Naive thymus-derived CD4-positive, alpha-beta T cell (primary cell): ENCODE data around the gene CCT6B. TPM values are rescaled to one million over a fixed set of nuclear protein-coding genes. Genes with fewer than 3 reads are reported as not detected.

Experiments used
- ATAC-seq: fragments of 150-1000 bp; cut with Tn5 transposase; 2 replicates; pipeline ENCODE4 v1.10.0; 2021; ENCODE audit warnings: mild to moderate bottlenecking, moderate library complexity
- CTCF ChIA-PET: fragments of 350-600 bp; sonication (Branson Sonifier 250); formaldehyde crosslinking; loops from one replicate; lab custom pipeline; 2021; ENCODE audit warnings: antibody characterized with exemption; lab: Charles Lee
- POLR2A ChIA-PET: fragments of 350-600 bp; sonication (Branson Sonifier 250); formaldehyde crosslinking; loops from one replicate; lab custom pipeline; 2021; ENCODE audit warnings: antibody characterized with exemption, inconsistent platforms; lab: Charles Lee
- DNase-seq, 9 donors: peaks; one replicate each; pipeline versions ENCODE4 v3.0.0 to v3.0.0-alpha.2; 2020 to 2022; ENCODE audit warnings: mixed read lengths in 1 of 9
- H3K27ac ChIP-seq: one replicate; pipeline ENCODE4 v1.7.0; 2013; ENCODE audit warnings: mild to moderate bottlenecking, low read depth, low read length, moderate library complexity
- H3K27me3 ChIP-seq, 2 donors: one replicate each; pipeline ENCODE4 v1.7.0; 2013; ENCODE audit warnings: low read length in 2 of 2, mild to moderate bottlenecking in 2 of 2, moderate library complexity in 2 of 2; ENCODE audit not compliant: control insufficient read depth in 2 of 2, insufficient read depth in 2 of 2
- H3K36me3 ChIP-seq, 3 experiments: 1 replicate in 2 of 3; 2 replicates in 1 of 3; pipeline ENCODE4 v1.7.0; 2013; ENCODE audit warnings: low read length in 3 of 3, mild to moderate bottlenecking in 3 of 3, moderate library complexity in 1 of 3; ENCODE audit not compliant: insufficient read depth in 3 of 3, control insufficient read depth in 2 of 3
- H3K4me1 ChIP-seq, 2 donors: one replicate each; pipeline ENCODE4 v1.7.0; 2013; ENCODE audit warnings: low read length in 2 of 2, mild to moderate bottlenecking in 2 of 2, moderate library complexity in 1 of 2; ENCODE audit not compliant: control insufficient read depth in 2 of 2, insufficient read depth in 2 of 2
- H3K4me3 ChIP-seq: 2 replicates; pipeline ENCODE4 v1.7.0; 2013; ENCODE audit warnings: mild to moderate bottlenecking, low read length
- H3K9me3 ChIP-seq, 3 experiments: 1 replicate in 2 of 3; 2 replicates in 1 of 3; pipeline ENCODE4 v1.7.0; 2013; ENCODE audit warnings: low read length in 3 of 3; ENCODE audit not compliant: control insufficient read depth in 2 of 3
- H3K27ac Mint-ChIP-seq, 9 donors: one replicate each; pipeline ENCODE4 v1.8.0; 2020 to 2022; ENCODE audit warnings: mixed read lengths in 9 of 9, mild to moderate bottlenecking in 8 of 9, moderate library complexity in 5 of 9, inconsistent platforms in 2 of 9
- H3K27me3 Mint-ChIP-seq, 5 donors: one replicate each; pipeline ENCODE4 v1.8.0; 2021 to 2022; ENCODE audit warnings: mixed read lengths in 5 of 5, mild to moderate bottlenecking in 1 of 5
- H3K36me3 Mint-ChIP-seq, 5 donors: one replicate each; pipeline ENCODE4 v1.8.0; 2020 to 2022; ENCODE audit warnings: mixed read lengths in 5 of 5, mild to moderate bottlenecking in 3 of 5, inconsistent platforms in 1 of 5
- H3K4me1 Mint-ChIP-seq, 7 donors: one replicate each; pipeline ENCODE4 v1.8.0; 2020 to 2022; ENCODE audit warnings: mixed read lengths in 7 of 7, mild to moderate bottlenecking in 3 of 7, inconsistent platforms in 1 of 7
- H3K4me3 Mint-ChIP-seq, 10 donors: one replicate each; pipeline ENCODE4 v1.8.0; 2020 to 2022; ENCODE audit warnings: mild to moderate bottlenecking in 10 of 10, mixed read lengths in 10 of 10, moderate library complexity in 6 of 10, inconsistent platforms in 2 of 10
- H3K9me3 Mint-ChIP-seq, 11 donors: one replicate each; pipeline ENCODE4 v1.8.0; 2020 to 2022; ENCODE audit warnings: mixed read lengths in 11 of 11, mild to moderate bottlenecking in 4 of 11, inconsistent platforms in 1 of 11, moderate library complexity in 1 of 11
- intact Hi-C, 2 donors: fragments of 100-400 bp; cut with micrococcal nuclease; formaldehyde crosslinking; loops; one replicate each; pipeline ENCODE4 v1.15.1; 2023
- polyA plus RNA-seq, 2 donors: library from polyadenylated mRNA; unstranded; fragments of 300-500 nt; fragmentation: Illumina TruSeq; gene quantifications; one replicate each; pipeline ENCODE4 v1.2.3, GENCODE V29; 2021
- total RNA-seq, 6 experiments: library from RNA in 5 of 6; stranded (reverse) in 5 of 6; gene quantifications; 1 replicate in 5 of 6; 2 replicates in 1 of 6; pipeline ENCODE4 v1.2.3 and lab custom pipeline; 2021 to 2026

Gene CCT6B
- total and polyA plus RNA-seq, 7 experiments from 2014 or later, result 1.3 to 3.8 (median 1.9) TPM

GRCh38 chr17:34884597-34884996, 76.7 kb downstream of the CCT6B start:
- POLR2A ChIA-PET, result no interaction called here
- intact Hi-C loops, result no loop called here
- peaks cover 0 to 22% (median 11%) of the 10 kb centered on the region in 7 donors for H3K4me1 Mint-ChIP-seq

GRCh38 chr17:34883106-34884000, 77.9 kb downstream of the CCT6B start:
- POLR2A ChIA-PET, result no interaction called here

More at GRCh38 chr17:34884597-34884996, 76.7 kb downstream of the CCT6B start:
- Mint-ChIP-seq H3K4me3 (no peak overlapping the region), H3K9me3 (peaks cover 0 to 20% (median 7%) of the 10 kb centered on the region in 11 donors), H3K36me3 (no peaks in the 10 kb centered on the region), H3K27ac (no peak overlapping the region), H3K27me3 (peaks cover 2 to 44% (median 26%) of the 10 kb centered on the region in 5 donors)
- H3K4me1 ChIP-seq, result no peaks in the 10 kb centered on the region
- DNase-seq (no peak), ATAC-seq (no peak)
- no peak overlapping the region for H3K4me3 ChIP-seq
- CTCF ChIA-PET, result no interaction called here
- H3K27me3 ChIP-seq, result peaks cover 0 to 2% of the 10 kb centered on the region in 2 donors
- no peaks in the 10 kb centered on the region for H3K9me3 ChIP-seq
- no peak overlapping the region for H3K27ac ChIP-seq
- H3K36me3 ChIP-seq, result no peaks in the 10 kb centered on the region

GRCh38 chr17:34879146-34879545, 82.1 kb downstream of the CCT6B start:
- peaks cover 0 to 21% (median 7%) of the 10 kb centered on the region in 11 donors for H3K9me3 Mint-ChIP-seq
- peaks cover 4 to 21% (median 14%) of the 10 kb centered on the region in 5 donors for H3K27me3 Mint-ChIP-seq
- H3K4me1 ChIP-seq, result no peaks in the 10 kb centered on the region
- no peak overlapping the region for H3K27ac ChIP-seq
- no peaks in the 10 kb centered on the region for H3K9me3 ChIP-seq
- ATAC-seq, result no peak
- CTCF ChIA-PET, result no interaction called here
- POLR2A ChIA-PET, result no interaction called here
- intact Hi-C loops, result no loop called here
- H3K36me3 ChIP-seq, result no peaks in the 10 kb centered on the region
- no peak overlapping the region for H3K4me3 ChIP-seq
- H3K27ac Mint-ChIP-seq, result no peak overlapping the region
- no peak overlapping the region for H3K4me3 Mint-ChIP-seq
- H3K4me1 Mint-ChIP-seq, result peaks cover 0 to 10% (median 0%) of the 10 kb centered on the region in 7 donors
- peaks cover 0 to 2% of the 10 kb centered on the region in 2 donors for H3K27me3 ChIP-seq
- DNase-seq, result no peak
- H3K36me3 Mint-ChIP-seq, result peaks cover 0 to 5% (median 0%) of the 10 kb centered on the region in 5 donors

More at GRCh38 chr17:34883106-34884000, 77.9 kb downstream of the CCT6B start:
- H3K36me3 Mint-ChIP-seq, result no peaks in the 10 kb centered on the region
- Histone ChIP-seq H3K27ac (no peak overlapping the region), H3K27me3 (peaks cover 0 to 2% of the 10 kb centered on the region in 2 donors), H3K36me3 (no peaks in the 10 kb centered on the region), H3K9me3 (no peaks in the 10 kb centered on the region), H3K4me1 (no peaks in the 10 kb centered on the region), H3K4me3 (no peak overlapping the region)
- ATAC-seq (no peak), DNase-seq (no peak)
- no peak overlapping the region for H3K4me3 Mint-ChIP-seq
- H3K9me3 Mint-ChIP-seq, result peaks cover 0 to 21% (median 7%) of the 10 kb centered on the region in 11 donors
- H3K27ac Mint-ChIP-seq, result no peak overlapping the region
- intact Hi-C loops, result no loop called here
- CTCF ChIA-PET, result no interaction called here
- peaks cover 4 to 40% (median 26%) of the 10 kb centered on the region in 5 donors for H3K27me3 Mint-ChIP-seq
- H3K4me1 Mint-ChIP-seq, result peaks cover 0 to 22% (median 11%) of the 10 kb centered on the region in 7 donors

Other genes starting within 250 kb of the CCT6B start
- 10 to 100 TPM; 26.9 to 47.3 (median 44.9) TPM for gene ZNF830, start 80 bp upstream of the CCT6B start, total RNA-seq
- 10 to 100 TPM; 20.6 to 30.1 TPM for gene ZNF830, start 80 bp upstream of the CCT6B start, polyA plus RNA-seq
- 10 to 100 TPM; 50.2 to 60.3 (median 52.0) TPM for gene LIG3, start 19.1 kb upstream of the CCT6B start, total RNA-seq
- gene LIG3, start 19.1 kb upstream of the CCT6B start, polyA plus RNA-seq, result 10 to 100 TPM; 14.4 to 15.0 TPM
- gene RFFL, start 102.2 kb upstream of the CCT6B start, total RNA-seq, result 10 to 100 TPM; 45.0 to 74.7 (median 55.7) TPM
- 10 to 100 TPM; 36.4 to 47.1 TPM for gene RFFL, start 102.2 kb upstream of the CCT6B start, polyA plus RNA-seq
- gene RAD51D, start 158.4 kb upstream of the CCT6B start, total RNA-seq, result 10 to 100 TPM; 15.0 to 34.2 (median 25.4) TPM
- 10 to 100 TPM in 1 of 2 donors, 1 to 10 TPM in 1; 7.0 to 17.6 TPM for gene RAD51D, start 158.4 kb upstream of the CCT6B start, polyA plus RNA-seq
- not detected for gene FNDC8, start 160.2 kb upstream of the CCT6B start, total RNA-seq
- not detected for gene FNDC8, start 160.2 kb upstream of the CCT6B start, polyA plus RNA-seq
- gene NLE1, start 180.8 kb upstream of the CCT6B start, total RNA-seq, result 10 to 100 TPM in 4 of 5 experiments, 1 to 10 TPM in 1; 10.0 to 29.4 (median 21.8) TPM
- gene NLE1, start 180.8 kb upstream of the CCT6B start, polyA plus RNA-seq, result 10 to 100 TPM in 1 of 2 donors, 1 to 10 TPM in 1; 6.1 to 10.7 TPM
- under 1 TPM; 0.10 to 0.62 (median 0.29) TPM for gene UNC45B, start 186.4 kb upstream of the CCT6B start, total RNA-seq
- gene UNC45B, start 186.4 kb upstream of the CCT6B start, polyA plus RNA-seq, result under 1 TPM; 0.10 to 0.22 TPM
- not detected for gene SLC35G3, start 232.9 kb upstream of the CCT6B start, total RNA-seq
- gene SLC35G3, start 232.9 kb upstream of the CCT6B start, polyA plus RNA-seq, result not detected